ENCODE measurements around the gene ELOVL3.

DNA sequence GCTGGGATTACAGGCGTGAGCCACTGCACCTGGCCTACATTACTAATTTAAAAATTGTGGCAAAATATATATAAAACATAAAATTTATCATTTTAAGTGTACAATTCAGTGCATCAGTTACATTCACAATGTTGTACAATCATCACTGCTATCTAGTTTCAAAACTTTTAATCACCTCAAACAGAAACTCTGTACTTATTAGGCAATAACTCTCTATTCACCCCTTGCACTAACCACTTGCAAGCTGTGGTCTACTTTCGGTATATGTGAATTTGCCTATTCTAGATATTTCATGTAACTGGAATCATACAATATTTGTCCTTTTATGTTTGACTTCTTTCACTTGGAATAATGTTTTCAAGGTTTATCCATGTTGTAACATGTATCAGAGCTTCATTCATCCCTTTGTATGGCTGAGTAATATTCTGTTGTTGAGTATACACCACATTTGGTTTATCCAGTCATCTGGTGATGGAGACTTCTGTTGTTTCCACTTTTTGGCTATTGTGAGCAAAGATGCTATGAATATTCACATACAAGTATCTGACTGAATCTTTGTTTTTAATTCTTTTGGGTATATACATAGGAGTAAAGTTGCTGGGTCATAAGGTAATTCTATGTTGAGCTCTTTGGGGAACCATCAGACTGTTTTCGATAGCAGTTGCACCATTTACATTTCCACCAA lies 14.3 kb upstream of the ELOVL3 start:
- TF ChIP-seq POLR2A (IDR thresholded peaks at IDR 0.05; ENCODE audit: low read length) (no peak), GATA1 (IDR thresholded peaks at IDR 0.05; ENCODE audit: low read depth, low read length) (no peak)

Measured in erythroblast (primary cell).